HG03520 (cell line): ENCODE measurements around the gene TMEM231.
A peak's percentile ranks its signal among the peaks of the same experiment; 100 is the strongest.
"Not testable (repeated sequence)": the region's sequence is repeated elsewhere in the genome, so short reads cannot be mapped to it uniquely, and the experiment has no call there.

Experiments used
- ATAC-seq: cut with Tn5 transposase; IDR thresholded peaks from one replicate; pipeline ENCODE4 v1.9.1; 2021; ENCODE audit warnings: mild to moderate bottlenecking, moderate library complexity; ENCODE audit not compliant: unreplicated experiment

Gene TMEM231

DNA sequence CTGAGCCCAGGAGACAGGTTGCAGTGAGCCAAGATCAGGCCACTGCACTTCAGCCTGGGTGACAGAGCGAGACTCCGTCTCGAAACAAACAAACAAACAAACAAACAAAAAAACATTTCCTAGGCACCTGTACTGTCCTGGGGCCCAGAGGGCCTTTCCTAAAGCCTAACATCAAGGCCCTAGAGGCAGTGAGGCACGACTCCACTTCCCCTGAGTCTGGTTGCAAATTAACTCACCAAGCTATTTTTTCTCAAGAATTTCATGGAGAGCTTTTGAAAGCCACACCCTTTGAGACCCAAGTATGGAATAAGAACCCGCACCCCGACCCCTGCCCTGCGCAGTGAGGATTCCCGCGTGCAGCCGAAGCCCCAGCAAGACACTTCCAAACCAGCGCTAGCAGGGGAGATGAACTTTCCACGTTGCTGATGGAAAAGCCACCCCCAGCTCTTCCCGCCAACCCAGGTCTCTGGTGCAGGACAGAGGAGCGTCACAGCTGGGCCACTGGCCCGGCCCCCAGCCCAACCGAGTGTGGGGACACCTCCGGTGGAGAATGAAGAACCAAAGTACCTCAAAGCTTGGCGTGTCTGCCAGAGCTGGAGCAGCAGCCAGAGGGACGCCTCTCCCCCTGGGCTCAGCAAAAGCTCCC is 21.4 kb downstream of the TMEM231 start:
- no peak for ATAC-seq

GRCh38 chr16:75532791-75533190 is 23.3 kb downstream of the TMEM231 start:
- ATAC-seq = no peak

GRCh38 chr16:75532142-75532765 is 23.8 kb downstream of the TMEM231 start:
- ATAC-seq = no peak

GRCh38 chr16:75529959-75530358 is 26.1 kb downstream of the TMEM231 start:
- no peak for ATAC-seq

DNA sequence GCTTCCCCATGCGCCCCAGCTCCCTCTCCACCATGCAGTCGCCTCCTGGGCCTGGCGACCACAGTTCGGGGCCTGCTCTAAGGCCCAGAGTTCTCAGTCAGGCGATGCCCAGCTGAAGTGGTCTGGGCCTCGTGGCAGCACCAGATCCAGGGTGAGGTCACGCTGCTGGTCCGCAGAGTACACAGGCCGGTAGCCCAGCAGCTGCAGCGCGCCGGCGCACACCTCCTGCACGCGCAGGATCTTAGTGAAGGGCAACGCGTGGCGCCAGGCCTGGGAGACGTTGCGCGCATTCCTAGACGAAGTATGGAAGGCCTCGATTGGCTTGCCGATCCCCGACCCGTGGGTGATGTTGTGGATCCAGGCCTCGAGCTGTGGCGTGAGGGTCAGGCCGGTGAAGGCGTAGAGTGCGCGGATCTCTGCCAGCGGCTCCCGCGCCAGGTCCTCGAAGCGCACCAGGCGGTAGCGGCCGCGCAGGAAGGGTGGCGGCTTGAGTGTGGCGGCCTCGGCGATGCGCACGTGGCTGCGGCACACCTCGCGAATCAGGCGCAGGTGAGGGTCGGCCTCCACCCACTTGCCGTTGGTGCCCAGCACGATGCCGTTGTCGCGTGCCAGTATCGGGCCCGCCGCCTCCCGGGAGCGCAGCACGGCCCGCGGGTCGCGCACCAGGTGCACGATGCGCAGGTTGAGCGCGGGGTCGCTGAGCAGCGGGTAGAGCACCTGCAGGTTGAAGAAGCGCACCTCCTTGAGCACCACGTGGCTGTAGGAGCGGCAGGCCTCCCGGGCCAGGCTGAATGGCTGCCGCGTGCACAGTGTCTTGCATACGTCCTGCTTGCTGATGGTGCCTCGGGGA is 26.8 kb downstream of the TMEM231 start:
- no peak for ATAC-seq

DNA sequence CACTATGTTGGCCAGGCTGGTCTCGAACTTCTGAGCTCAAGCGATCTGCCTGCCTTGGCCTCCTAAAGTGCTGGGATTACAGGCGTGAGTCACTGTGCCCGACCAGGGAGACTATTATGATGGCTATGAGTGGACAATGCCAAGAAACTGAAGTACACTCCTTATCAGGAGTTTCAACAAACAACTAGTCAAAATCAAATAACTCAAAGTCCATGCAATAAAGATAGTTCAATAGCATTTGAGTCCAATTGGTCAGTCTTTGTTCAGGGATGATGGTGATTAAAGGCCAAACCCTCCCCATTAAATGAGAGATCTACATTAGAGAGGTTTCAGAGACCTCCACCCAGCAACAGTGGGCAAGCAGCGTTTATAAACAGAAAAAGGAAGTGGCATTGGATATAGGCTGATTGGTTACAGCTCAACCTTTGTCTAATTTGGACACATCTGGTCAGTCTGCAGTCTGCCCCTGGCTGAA is 28.2 kb downstream of the TMEM231 start:
- no peak for ATAC-seq

DNA sequence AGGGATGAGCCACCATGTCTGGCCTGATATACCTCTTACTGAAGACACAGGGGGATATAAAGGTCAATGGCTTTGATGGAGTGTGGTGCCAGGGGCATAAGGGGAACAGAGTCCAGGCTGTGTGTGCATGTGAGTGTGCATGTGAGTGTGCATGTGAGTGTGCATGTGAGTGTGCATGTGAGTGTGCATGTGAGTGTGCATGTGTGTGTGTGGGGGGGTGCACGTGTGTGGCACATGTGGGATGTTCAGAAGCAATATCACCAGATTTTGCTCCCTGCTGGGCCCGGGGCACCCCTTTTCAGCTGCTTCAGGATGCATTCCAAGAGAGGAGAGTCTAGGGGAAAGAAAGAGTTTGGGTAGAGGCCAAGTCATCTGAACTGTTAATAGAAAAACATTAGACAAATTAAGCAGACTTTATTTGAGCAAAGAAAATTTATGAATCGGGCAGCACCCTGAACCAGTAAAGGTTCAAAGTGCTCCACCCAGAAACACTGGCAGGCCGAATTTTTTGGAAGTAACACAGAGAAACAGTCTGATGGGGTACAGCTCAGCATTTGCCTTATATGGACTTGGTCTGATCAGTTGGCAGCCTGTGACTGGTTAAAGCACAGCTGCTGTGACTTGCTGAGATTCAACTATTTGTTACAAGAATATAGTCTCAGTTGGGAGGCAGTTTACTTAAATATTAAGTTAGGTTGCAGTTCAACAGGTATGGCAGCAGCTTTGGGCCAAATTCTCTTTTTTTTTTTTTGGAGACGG is 29.8 kb downstream of the TMEM231 start:
- ATAC-seq = no peak

GRCh38 chr16:75519175-75519574 is 36.9 kb downstream of the TMEM231 start:
- ATAC-seq = no peak

DNA sequence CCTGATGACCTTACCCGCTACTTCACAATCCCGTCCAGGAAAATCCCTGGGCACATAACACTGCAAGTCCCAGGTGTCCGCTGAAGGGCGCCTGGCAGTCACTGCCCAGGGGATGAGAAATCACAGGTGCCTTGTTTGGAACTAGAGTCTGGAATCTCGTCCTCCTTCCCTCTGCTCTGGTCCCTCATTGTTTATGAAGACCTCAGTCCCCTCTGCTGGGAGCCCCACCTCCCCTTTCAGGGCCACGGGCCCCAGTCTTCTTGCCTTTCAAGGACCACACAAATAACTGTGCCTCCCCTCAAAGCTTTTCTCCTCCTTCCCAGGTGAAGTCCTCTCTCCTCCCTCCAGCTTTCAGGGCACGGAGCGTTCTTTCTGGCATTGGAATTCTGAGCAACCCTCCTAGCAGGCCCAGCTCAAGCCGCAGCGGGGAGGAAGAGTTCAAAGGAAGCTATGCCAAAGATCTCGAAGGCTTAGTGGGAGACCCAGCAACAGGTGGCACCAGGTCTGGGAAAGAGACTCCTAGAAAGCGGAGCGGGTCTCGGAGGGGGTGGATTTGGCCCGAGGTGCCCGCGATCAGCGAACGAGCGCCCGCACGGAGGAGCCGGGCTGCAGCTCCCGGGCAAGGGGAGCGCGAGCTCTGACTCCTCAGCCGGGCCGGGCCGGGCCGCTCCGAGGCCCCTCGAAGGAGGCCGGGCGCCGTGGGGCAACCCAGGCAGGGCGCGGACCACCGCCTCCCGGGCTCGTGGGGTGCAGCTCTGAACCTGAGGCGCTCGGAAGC is 39.7 kb downstream of the TMEM231 start:
- not testable (repeated sequence) for ATAC-seq

GRCh38 chr16:75514296-75514695 is 41.8 kb downstream of the TMEM231 start:
- ATAC-seq = no peak

GRCh38 chr16:75506574-75506973 is 49.5 kb downstream of the TMEM231 start:
- no peak for ATAC-seq

- no peak for ATAC-seq
Measured at GRCh38 chr16:75506107-75506506, 49.9 kb downstream of the TMEM231 start.

GRCh38 chr16:75503801-75504200 is 52.3 kb downstream of the TMEM231 start:
- no peak for ATAC-seq

- no peak for ATAC-seq
Measured at GRCh38 chr16:75502916-75503605, 53.0 kb downstream of the TMEM231 start.

GRCh38 chr16:75501820-75502219 is 54.2 kb downstream of the TMEM231 start:
- not testable (repeated sequence) for ATAC-seq

DNA sequence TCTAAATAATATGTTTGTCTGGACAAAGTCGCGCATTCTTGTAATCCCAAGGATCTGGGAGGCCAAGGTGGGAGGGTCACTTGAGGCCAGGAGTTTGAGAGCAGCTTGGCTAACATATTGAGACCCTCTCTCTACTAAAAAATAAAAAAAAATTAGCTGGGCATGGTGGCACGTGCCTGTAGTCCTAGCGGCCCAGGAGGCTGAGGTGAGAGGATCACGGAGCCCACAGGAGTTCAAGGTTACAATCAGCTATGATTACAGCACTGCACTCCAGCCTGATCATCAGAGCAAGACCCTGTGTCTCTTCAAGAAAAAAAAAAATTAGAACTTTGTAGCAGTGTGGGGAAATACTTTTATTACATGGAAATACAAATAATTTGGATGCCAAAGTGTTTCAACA is 54.7 kb downstream of the TMEM231 start:
- ATAC-seq = no peak

- not testable (repeated sequence) for ATAC-seq
Measured at GRCh38 chr16:75498605-75499322, 57.3 kb downstream of the TMEM231 start.

GRCh38 chr16:75497558-75497957 is 58.5 kb downstream of the TMEM231 start:
- ATAC-seq = no peak

DNA sequence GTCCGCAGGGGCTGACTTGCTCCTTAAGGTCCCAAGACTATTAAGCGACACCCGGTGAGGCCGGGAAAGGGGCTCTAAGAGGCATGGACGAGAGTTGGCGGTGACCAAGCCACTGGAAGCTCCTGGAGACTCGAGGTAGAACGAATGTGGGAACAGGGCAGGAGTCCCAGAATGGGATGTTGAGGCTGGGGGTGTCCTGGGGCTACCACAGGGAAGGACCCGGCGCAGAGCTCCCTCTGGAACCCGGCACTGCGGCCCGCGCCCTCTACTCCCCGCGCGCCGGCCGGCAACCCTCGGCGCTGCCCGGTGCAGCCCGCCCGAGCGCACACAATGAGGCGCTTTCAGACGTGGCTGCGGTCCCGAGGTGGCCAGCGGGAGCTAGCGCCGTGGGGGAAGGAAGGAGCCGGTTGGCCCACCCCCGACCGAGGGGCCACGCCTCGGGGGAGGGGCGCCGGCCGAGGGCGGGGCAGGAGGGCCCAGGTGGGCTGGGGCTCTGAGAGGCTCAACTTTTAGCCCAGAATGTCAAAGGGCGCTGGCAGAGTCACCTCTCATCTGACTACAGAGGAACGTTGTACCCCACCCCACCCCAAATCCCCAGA is 60.9 kb downstream of the TMEM231 start, which contains the start of gene CHST6:
Gene CHST6 (minus strand): TSS at position 366 of the 599 bp plus-strand sequence. CDS start 15,613 bp downstream, outside the sequence.
- ATAC-seq = peak; percentile 56
